ENCODE measurements around the gene PAPPA. TPM values are rescaled to one million over a fixed set of nuclear protein-coding genes. Genes with fewer than 3 reads are reported as not detected.

The PAPPA gene
- total RNA-seq, 1 donor from 2014 or later: 2.9 TPM

GRCh38 chr9:116287721-116288120 lies 134.1 kb downstream of the PAPPA start:
- Histone ChIP-seq H3K4me1 (no peaks in the 10 kb centered on the region), H3K27ac (no peak overlapping the region), H3K9me3 (no peaks in the 10 kb centered on the region), H3K36me3 (no peaks in the 10 kb centered on the region), H3K27me3 (no peaks in the 10 kb centered on the region), H3K4me3 (no peak overlapping the region)
- no peak for ATAC-seq
- intact Hi-C loops (cut with DNase I): no loop called here
- DNase-seq: no peak
- TF ChIP-seq, protein P1, sequence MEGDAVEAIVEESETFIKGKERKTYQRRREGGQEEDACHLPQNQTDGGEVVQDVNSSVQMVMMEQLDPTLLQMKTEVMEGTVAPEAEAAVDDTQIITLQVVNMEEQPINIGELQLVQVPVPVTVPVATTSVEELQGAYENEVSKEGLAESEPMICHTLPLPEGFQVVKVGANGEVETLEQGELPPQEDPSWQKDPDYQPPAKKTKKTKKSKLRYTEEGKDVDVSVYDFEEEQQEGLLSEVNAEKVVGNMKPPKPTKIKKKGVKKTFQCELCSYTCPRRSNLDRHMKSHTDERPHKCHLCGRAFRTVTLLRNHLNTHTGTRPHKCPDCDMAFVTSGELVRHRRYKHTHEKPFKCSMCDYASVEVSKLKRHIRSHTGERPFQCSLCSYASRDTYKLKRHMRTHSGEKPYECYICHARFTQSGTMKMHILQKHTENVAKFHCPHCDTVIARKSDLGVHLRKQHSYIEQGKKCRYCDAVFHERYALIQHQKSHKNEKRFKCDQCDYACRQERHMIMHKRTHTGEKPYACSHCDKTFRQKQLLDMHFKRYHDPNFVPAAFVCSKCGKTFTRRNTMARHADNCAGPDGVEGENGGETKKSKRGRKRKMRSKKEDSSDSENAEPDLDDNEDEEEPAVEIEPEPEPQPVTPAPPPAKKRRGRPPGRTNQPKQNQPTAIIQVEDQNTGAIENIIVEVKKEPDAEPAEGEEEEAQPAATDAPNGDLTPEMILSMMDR (IDR thresholded peaks at IDR 0.05): no peak

DNA sequence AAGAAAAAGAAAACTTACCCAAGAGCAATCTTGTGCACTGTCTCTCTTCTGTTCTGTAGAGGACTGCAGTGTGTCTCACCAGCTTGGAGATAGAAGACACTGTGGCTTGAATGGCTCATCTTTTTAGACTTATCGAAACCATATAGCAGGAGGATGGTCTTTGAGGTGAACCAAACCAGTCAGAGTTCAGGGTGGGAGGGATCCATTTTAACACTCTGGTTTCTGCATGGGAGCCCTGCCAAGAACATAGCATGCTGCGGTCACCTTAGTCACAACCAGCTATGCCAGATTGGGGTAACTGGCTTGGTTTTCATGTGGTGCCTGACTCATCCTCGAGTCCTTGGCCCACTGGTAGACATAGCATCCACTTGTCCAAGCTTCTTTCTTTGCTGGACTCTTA lies 135.1 kb downstream of the PAPPA start:
- H3K27ac ChIP-seq: no peak overlapping the region
- H3K27me3 ChIP-seq: no peaks in the 10 kb centered on the region
- ATAC-seq: no peak
- no peaks in the 10 kb centered on the region for H3K4me1 ChIP-seq
- intact Hi-C loops (cut with DNase I): no loop called here
- DNase-seq: no peak
- TF ChIP-seq, protein P1 (IDR thresholded peaks at IDR 0.05): no peak
- H3K36me3 ChIP-seq: no peaks in the 10 kb centered on the region
- H3K4me3 ChIP-seq: no peak overlapping the region
- no peaks in the 10 kb centered on the region for H3K9me3 ChIP-seq

GRCh38 chr9:116297346-116297745 lies 143.8 kb downstream of the PAPPA start:
- ATAC-seq: no peak

DNA sequence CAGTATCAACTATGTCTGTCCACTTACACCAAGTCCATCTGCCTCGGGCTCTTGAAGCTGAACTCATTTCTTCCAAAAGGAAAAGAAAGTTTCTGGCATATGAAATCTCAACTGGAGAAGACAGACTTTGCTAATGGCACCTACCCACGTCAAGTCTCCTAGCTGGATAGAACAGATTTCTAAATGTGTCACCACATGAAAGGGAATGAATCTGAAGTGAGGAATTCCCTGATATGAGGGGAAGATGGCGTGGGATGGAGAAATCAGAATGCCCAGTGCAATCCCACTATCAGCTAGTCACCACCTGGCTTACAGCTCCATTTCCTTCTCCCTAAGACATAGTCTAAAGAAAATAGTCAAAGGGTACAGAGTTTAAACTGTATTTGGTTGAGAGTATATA lies 144.7 kb downstream of the PAPPA start:
- H3K9me3 ChIP-seq: no peaks in the 10 kb centered on the region
- DNase-seq (no peak), ATAC-seq (no peak)
- H3K4me3 ChIP-seq: no peak overlapping the region
- H3K4me1 ChIP-seq: no peaks in the 10 kb centered on the region
- TF ChIP-seq, protein P1 (IDR thresholded peaks at IDR 0.05): no peak
- H3K27me3 ChIP-seq: no peaks in the 10 kb centered on the region
- no peaks in the 10 kb centered on the region for H3K36me3 ChIP-seq
- intact Hi-C loops (cut with DNase I): no loop called here
- no peak overlapping the region for H3K27ac ChIP-seq

More at GRCh38 chr9:116297346-116297745, 143.8 kb downstream of the PAPPA start:
- intact Hi-C loops (cut with DNase I): no loop called here
- Histone ChIP-seq H3K9me3 (no peaks in the 10 kb centered on the region), H3K4me1 (no peaks in the 10 kb centered on the region), H3K36me3 (no peaks in the 10 kb centered on the region), H3K4me3 (no peak overlapping the region), H3K27ac (no peak overlapping the region), H3K27me3 (no peaks in the 10 kb centered on the region)
- DNase-seq: no peak
- TF ChIP-seq, protein P1 (IDR thresholded peaks at IDR 0.05): no peak

GRCh38 chr9:116298878-116299391 lies 145.3 kb downstream of the PAPPA start:
- DNase-seq: no peak

More at GRCh38 chr9:116298878-116299391, 145.3 kb downstream of the PAPPA start:
- H3K27me3 ChIP-seq: no peaks in the 10 kb centered on the region
- H3K4me3 ChIP-seq: no peak overlapping the region
- no peak for ATAC-seq
- intact Hi-C loops (cut with DNase I): no loop called here
- TF ChIP-seq, protein P1 (IDR thresholded peaks at IDR 0.05): no peak
- H3K27ac ChIP-seq: no peak overlapping the region
- no peaks in the 10 kb centered on the region for H3K4me1 ChIP-seq
- no peaks in the 10 kb centered on the region for H3K9me3 ChIP-seq
- H3K36me3 ChIP-seq: no peaks in the 10 kb centered on the region

All from upper lobe of right lung (tissue), 1 donor.